Fibroblast of villous mesenchyme (primary cell): ENCODE data around the gene F5. TPM values are rescaled to one million over a fixed set of nuclear protein-coding genes. Genes with fewer than 3 reads are reported as not detected.

ENCODE experiments used
- DNase-seq: peaks from one replicate; pipeline ENCODE4 v3.0.0-alpha.2; 2010; ENCODE audit warnings: low read depth
- H3K4me3 ChIP-seq: 2 replicates; pipeline ENCODE4 v1.5.1; 2011; ENCODE audit warnings: low read depth, mild to moderate bottlenecking, low read length
- small RNA-seq: library from RNA; depleted of rRNA; stranded (forward); fragments of <200 nt; gene quantifications from one replicate; pipeline ENCODE3, GENCODE V24; 2012
- total RNA-seq: library from RNA; depleted of rRNA; stranded (reverse); fragments of >200 nt; gene quantifications from 2 replicates; pipeline ENCODE4 v1.2.3, GENCODE V29; 2012
- TF ChIP-seq, protein P1 (sequence below): IDR thresholded peaks from 2 replicates; pipeline ENCODE4 v1.5.1; 2012; ENCODE audit warnings: low read depth, mild to moderate bottlenecking, low read length; ENCODE audit not compliant: insufficient read depth

The F5 gene
- total RNA-seq, 1 donor: not detected

GRCh38 chr1:169472738-169473137 lies 113.5 kb downstream of the F5 start:
- no peak for DNase-seq
- TF ChIP-seq, protein P1, sequence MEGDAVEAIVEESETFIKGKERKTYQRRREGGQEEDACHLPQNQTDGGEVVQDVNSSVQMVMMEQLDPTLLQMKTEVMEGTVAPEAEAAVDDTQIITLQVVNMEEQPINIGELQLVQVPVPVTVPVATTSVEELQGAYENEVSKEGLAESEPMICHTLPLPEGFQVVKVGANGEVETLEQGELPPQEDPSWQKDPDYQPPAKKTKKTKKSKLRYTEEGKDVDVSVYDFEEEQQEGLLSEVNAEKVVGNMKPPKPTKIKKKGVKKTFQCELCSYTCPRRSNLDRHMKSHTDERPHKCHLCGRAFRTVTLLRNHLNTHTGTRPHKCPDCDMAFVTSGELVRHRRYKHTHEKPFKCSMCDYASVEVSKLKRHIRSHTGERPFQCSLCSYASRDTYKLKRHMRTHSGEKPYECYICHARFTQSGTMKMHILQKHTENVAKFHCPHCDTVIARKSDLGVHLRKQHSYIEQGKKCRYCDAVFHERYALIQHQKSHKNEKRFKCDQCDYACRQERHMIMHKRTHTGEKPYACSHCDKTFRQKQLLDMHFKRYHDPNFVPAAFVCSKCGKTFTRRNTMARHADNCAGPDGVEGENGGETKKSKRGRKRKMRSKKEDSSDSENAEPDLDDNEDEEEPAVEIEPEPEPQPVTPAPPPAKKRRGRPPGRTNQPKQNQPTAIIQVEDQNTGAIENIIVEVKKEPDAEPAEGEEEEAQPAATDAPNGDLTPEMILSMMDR: no peak

DNA sequence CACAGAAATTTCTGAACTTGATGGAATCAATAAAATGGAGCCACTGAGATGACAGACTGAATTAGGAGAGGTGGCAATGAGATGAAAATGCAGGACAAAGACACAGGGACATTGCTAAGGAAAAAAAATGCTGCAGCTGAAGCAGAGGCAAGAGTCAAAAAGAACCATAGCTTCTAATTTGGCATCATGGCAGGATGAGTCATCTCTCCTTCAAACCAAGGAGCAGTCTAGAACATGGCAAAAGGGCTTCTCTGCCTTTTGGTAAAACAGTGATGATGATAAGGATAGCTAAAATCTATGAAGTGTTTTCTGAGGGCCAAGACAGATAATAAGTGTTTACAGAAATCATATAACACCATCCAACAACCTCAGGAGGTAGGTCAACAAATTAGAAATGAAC lies 117.3 kb downstream of the F5 start:
- TF ChIP-seq, protein P1: no peak
- no peak for DNase-seq
- no peak overlapping the region for H3K4me3 ChIP-seq

More at GRCh38 chr1:169472738-169473137, 113.5 kb downstream of the F5 start:
- no peak overlapping the region for H3K4me3 ChIP-seq

- H3K4me3 ChIP-seq: no peak overlapping the region
- DNase-seq: peak; percentile 69
These were observed 119.7 kb downstream of the F5 start for GRCh38 chr1:169466259-169467230.

GRCh38 chr1:169465281-169465680 lies 121.0 kb downstream of the F5 start:
- DNase-seq: no peak

More at GRCh38 chr1:169466259-169467230, 119.7 kb downstream of the F5 start:
- TF ChIP-seq, protein P1: peak; percentile 31

More at GRCh38 chr1:169465281-169465680, 121.0 kb downstream of the F5 start:
- no peak overlapping the region for H3K4me3 ChIP-seq
- TF ChIP-seq, protein P1: no peak

Small RNA genes within 50 kb of the gene (small RNA-seq; reads per million reads assigned to genes)
- gene AL021068.2: not detected

Other genes starting within 250 kb of the F5 start
- 28.3 and 41.9 TPM in 2 replicates for gene NME7, start 218.7 kb downstream of the F5 start, total RNA-seq
- 30.0 and 40.6 TPM in 2 replicates for gene BLZF1, start 218.3 kb downstream of the F5 start, total RNA-seq
- gene CCDC181, start 159.0 kb downstream of the F5 start, total RNA-seq: 0.86 and 0.97 TPM in 2 replicates
- 7.3 and 7.7 TPM in 2 replicates for gene SLC19A2, start 100.5 kb downstream of the F5 start, total RNA-seq
- gene SELP, start 43.6 kb upstream of the F5 start, total RNA-seq: not detected in 2 replicates
- gene SELL, start 125.1 kb upstream of the F5 start, total RNA-seq: not detected in 2 replicates
- gene SELE, start 147.6 kb upstream of the F5 start, total RNA-seq: not detected in 2 replicates
- gene METTL18, start 208.4 kb upstream of the F5 start, total RNA-seq: 5.5 and 6.5 TPM in 2 replicates